ENCODE results near the gene TDRD1. TPM values are rescaled to one million over a fixed set of nuclear protein-coding genes. Genes with fewer than 3 reads are reported as not detected.
A peak's percentile ranks its signal among the peaks of the same experiment; 100 is the strongest.

The TDRD1 gene
- polyA plus RNA-seq, 1 experiment, result not detected

DNA sequence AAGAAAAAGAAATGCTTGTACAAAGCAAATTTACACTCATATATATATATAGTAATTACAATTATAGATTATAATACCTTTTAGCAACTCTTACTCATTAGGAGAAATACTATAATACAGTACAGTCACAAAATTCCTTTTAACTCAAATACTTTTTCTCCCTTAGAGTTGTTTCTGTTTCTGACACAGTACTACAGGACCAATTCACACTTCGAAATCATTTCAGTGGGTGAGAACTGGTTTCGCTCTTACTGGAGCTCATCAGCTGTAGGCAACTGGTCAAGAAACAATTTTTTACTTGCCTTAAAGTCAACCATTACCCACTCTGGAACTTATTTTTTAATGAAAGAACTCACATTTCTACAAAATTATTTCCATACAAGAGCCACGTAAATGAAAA is 11.2 kb upstream of the TDRD1 start:
- CTCF ChIA-PET, result interaction anchor here (0.6 kb wide), 1 partner anchor 285 kb away, joined by 3 read pairs; no protein-coding TSS in a partner anchor
- no peak for DNase-seq (ENCODE audit: low read depth, low spot score)
- TF ChIP-seq, protein P1, sequence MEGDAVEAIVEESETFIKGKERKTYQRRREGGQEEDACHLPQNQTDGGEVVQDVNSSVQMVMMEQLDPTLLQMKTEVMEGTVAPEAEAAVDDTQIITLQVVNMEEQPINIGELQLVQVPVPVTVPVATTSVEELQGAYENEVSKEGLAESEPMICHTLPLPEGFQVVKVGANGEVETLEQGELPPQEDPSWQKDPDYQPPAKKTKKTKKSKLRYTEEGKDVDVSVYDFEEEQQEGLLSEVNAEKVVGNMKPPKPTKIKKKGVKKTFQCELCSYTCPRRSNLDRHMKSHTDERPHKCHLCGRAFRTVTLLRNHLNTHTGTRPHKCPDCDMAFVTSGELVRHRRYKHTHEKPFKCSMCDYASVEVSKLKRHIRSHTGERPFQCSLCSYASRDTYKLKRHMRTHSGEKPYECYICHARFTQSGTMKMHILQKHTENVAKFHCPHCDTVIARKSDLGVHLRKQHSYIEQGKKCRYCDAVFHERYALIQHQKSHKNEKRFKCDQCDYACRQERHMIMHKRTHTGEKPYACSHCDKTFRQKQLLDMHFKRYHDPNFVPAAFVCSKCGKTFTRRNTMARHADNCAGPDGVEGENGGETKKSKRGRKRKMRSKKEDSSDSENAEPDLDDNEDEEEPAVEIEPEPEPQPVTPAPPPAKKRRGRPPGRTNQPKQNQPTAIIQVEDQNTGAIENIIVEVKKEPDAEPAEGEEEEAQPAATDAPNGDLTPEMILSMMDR (IDR thresholded peaks at IDR 0.05; ENCODE audit: low read depth, low read length), result no peak
- Histone ChIP-seq H3K4me3 (ENCODE audit: low read depth, low read length) (no peak overlapping the region), H3K27me3 (ENCODE audit: control insufficient read depth, insufficient read depth, low read length) (no peaks in the 10 kb centered on the region), H3K27ac (ENCODE audit: low read depth, low read length) (no peak overlapping the region), H3K9me3 (ENCODE audit: control insufficient read depth, insufficient read depth, low read length) (peaks cover 3% of the 10 kb centered on the region; the same call in 1 of the 2 replicates)
- POLR2A ChIA-PET, result no interaction called here

DNA sequence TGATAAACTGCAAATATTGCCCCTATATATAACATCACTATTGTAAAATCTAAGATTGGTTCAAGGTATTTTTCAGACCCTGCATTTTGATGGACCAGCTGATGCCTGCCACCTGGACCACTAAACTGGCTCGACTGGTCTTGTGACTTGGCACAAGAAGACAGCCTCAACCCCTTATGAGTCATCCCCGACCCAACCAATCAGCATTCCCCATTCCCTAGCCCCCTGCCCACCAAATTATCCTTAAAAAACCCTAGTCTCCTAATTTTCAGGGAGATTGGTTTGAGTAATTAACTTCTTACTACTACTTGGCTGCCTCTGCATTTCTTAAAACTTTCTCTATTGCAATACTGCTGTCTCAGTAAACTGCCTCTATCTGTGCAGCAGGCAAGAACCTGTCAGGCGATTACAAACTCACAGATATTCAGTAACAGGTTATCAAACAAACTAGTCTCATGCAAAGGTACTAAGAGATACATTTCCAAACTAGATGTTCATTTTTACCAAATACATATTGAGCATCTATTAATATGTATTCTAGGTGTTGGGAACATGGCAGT is 10.6 kb upstream of the TDRD1 start:
- H3K9me3 ChIP-seq (ENCODE audit: control insufficient read depth, insufficient read depth, low read length), result peaks cover 3% of the 10 kb centered on the region
- no peak overlapping the region for H3K4me3 ChIP-seq (ENCODE audit: low read depth, low read length)
- TF ChIP-seq, protein P1 (IDR thresholded peaks at IDR 0.05; ENCODE audit: low read depth, low read length), result no peak
- no peak for DNase-seq (ENCODE audit: low read depth, low spot score)
- H3K27ac ChIP-seq (ENCODE audit: low read depth, low read length), result no peak overlapping the region
- ChIA-PET POLR2A (interaction anchor here (0.7 kb wide), 1 partner anchor 140 kb away, joined by 5 read pairs; no protein-coding TSS in a partner anchor), CTCF (no interaction called here)
- no peaks in the 10 kb centered on the region for H3K27me3 ChIP-seq (ENCODE audit: control insufficient read depth, insufficient read depth, low read length)

DNA sequence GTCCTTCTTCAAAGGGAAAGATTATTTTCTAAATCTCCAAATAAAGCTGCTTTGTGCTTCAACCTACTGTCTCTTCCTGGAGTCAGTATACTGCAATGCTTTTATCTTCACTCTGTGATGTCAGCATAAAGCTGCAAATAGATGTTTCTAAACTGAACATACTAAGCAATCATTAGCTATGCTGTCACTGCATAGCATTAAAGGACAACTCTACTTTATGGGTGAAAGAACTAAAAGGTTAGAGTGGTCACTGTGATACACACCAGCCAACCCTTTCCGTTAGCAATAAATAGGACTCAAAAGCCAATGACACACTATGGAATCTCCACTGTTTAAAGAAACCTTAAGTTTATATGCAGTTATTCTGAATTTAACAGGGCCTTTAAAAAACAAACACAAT is 6.9 kb upstream of the TDRD1 start:
- Histone ChIP-seq H3K9me3 (ENCODE audit: control insufficient read depth, insufficient read depth, low read length) (peaks cover 3% of the 10 kb centered on the region), H3K4me3 (ENCODE audit: low read depth, low read length) (peak overlapping the region; percentile 36), H3K27me3 (ENCODE audit: control insufficient read depth, insufficient read depth, low read length) (peaks cover 9% of the 10 kb centered on the region), H3K27ac (ENCODE audit: low read depth, low read length) (no peak overlapping the region)
- TF ChIP-seq, protein P1 (IDR thresholded peaks at IDR 0.05; ENCODE audit: low read depth, low read length), result no peak
- ChIA-PET POLR2A (interaction anchor here (0.6 kb wide), 1 partner anchor 298 kb away, joined by 3 read pairs; no protein-coding TSS in a partner anchor), CTCF (interaction anchor here (1.4 kb wide), 1 partner anchor 373 kb away, joined by 5 read pairs; no protein-coding TSS in a partner anchor)
- no peak for DNase-seq (ENCODE audit: low read depth, low spot score)

DNA sequence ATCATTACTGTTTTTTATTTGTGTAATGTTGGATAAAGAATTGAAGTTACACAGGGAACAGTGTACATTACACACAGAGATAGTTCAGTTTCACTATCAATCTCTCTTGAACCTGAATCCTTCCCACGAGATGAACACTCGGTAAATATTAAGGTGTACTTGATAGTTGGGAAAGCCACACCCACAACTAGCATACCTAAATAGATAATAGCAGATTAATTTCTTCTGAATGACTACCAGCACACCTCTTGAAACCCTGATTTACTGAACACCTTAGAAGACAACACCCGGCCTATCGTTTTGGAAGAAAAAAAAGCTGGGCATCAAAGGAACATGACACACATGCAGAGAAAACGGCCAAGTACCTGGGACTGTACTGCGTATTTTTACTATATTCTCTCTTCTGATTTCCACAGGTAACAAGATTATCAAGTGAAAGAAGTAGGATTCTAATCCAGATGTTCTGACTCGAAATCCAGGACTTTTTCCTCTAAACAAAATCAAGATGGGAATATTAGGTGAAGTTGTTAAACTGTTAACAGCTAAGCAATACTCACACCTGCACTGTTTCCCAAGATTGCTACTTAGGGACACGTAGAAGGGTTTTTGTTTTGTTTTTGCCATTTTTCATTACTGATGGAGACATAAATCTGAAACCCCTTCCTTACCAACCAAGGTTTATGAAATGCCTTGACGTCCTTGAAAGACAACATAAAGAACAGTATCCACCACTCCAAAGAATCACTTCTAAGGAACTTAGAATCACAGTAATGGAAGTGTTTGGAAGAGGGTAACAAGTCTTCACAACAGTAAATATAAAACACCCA is 6.2 kb upstream of the TDRD1 start:
- TF ChIP-seq, protein P1 (IDR thresholded peaks at IDR 0.05; ENCODE audit: low read depth, low read length), result no peak
- ChIA-PET POLR2A (interaction anchor here (0.6 kb wide), 1 partner anchor 299 kb away, joined by 3 read pairs; no protein-coding TSS in a partner anchor), CTCF (interaction anchor here (1.4 kb wide), 1 partner anchor 374 kb away, joined by 5 read pairs; no protein-coding TSS in a partner anchor)
- Histone ChIP-seq H3K4me3 (ENCODE audit: low read depth, low read length) (peak overlapping the region; percentile 100), H3K27me3 (ENCODE audit: control insufficient read depth, insufficient read depth, low read length) (peaks cover 11% of the 10 kb centered on the region), H3K9me3 (ENCODE audit: control insufficient read depth, insufficient read depth, low read length) (peaks cover 3% of the 10 kb centered on the region), H3K27ac (ENCODE audit: low read depth, low read length) (no peak overlapping the region)
- DNase-seq (ENCODE audit: low read depth, low spot score), result no peak

DNA sequence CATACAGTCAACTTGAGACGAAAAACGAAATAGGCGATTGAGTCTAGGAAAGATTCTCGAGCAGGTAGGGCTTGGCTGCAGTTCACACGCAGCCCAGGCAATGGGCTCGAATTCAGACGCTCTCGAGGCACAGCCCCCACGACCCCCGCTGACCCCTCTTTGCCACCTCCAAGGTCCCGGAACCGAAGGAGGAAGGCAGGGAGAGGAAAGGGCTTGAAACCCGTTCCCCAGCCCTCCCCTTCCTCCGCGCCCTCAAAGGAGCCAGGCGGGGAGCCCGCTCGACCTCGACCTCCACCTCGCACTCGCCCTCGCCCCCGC is 5.6 kb upstream of the TDRD1 start:
- TF ChIP-seq, protein P1 (IDR thresholded peaks at IDR 0.05; ENCODE audit: low read depth, low read length), result no peak
- ChIA-PET CTCF (no interaction called here), POLR2A (no interaction called here)
- no peak for DNase-seq (ENCODE audit: low read depth, low spot score)
- Histone ChIP-seq H3K4me3 (ENCODE audit: low read depth, low read length) (peak overlapping the region; percentile 100), H3K27me3 (ENCODE audit: control insufficient read depth, insufficient read depth, low read length) (peaks cover 11% of the 10 kb centered on the region), H3K27ac (ENCODE audit: low read depth, low read length) (peak overlapping the region; percentile 74), H3K9me3 (ENCODE audit: control insufficient read depth, insufficient read depth, low read length) (peaks cover under 1% of the 10 kb centered on the region)

Measured in AG04450 (cell line).